IPS-11a (cell line): ENCODE results near the gene LYPD6B.

Experiments used
- H3K4me3 ChIP-seq: one replicate; pipeline ENCODE4 v1.5.1; 2013; ENCODE audit warnings: low read depth, low read length, control low read depth

The LYPD6B gene

DNA sequence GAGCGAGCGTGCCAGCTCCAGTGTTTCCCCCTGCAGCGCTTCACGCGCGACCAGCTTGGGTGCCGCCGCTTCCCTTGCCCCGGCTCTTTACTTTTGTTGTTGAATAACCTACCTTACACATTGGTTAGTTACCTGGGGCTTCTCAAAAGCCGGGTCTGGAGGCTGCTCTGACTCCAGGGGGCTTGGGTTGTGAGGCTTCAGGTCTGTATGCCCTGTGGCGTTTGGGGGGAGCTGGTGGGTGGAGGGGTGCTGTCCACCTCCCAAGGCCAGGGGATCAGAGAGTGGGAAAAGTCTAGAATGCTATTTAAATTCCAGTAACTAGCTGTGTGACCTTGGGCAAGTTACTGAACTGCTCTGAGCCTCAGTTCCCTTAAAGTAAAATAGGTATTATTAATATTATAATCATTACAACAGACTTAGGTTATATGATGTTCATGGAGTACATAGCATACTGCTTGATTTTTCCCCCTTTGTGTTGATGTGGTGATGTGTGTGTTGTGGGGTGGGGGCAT is 770 bp downstream of the LYPD6B start:
- H3K4me3 ChIP-seq: peak overlapping the region; percentile 45

DNA sequence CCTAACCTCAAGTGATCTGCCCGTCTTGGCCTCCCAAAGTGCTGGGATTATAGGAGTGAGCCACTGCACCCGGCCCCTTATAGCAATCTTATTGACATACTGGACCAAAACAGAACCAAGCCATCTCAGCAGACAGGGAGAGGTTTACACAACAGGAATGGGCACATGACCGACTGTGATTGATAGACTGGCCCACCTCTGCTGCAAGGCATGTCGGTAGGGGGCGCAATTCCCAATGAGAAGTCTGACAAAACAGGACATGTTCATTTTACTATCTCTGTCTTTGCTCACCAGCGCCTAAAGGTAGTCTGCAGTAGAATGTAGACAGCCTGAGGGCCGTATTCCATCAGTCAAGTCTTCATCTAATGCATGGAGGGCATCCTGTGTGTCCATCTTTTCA is 2.0 kb downstream of the LYPD6B start:
- H3K4me3 ChIP-seq: no peak overlapping the region

DNA sequence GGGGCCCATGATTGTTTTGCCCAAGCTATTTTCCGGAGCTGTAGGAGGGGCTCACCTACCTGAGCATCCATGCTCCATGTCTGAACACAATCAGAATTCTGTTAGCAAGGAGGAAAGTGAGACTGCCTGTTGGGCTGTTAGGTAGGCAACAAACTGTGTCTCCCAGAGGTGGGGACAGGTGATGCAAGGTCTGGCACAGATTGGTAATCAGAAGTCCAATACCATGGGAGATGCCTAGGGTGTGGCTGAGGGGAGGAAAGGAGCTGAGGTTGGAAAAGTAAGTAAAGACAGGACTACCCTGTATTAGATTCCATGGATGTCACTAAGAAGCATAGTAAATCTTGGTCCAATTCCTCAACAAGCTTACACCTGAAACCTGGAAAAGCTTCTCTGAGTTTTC is 3.0 kb downstream of the LYPD6B start:
- no peak overlapping the region for H3K4me3 ChIP-seq

DNA sequence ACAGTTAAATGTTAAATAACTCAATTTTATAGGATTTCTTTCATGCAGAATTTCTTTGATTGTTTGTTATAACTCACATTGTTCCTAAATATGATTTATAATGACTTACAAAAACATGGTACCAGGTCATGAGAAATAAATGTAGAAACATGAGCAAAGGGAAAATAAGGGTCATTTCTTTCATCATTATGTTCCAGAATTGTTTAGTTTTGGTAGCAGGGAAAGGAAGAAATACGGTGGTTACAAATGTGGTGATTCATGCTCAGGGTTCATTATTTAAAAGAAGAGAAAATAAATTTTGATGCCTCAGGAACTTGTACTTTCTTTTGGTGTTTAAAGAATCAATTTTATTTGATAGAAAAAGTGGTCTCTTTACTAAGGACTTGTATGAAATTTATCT is 4.4 kb downstream of the LYPD6B start:
- no peak overlapping the region for H3K4me3 ChIP-seq

DNA sequence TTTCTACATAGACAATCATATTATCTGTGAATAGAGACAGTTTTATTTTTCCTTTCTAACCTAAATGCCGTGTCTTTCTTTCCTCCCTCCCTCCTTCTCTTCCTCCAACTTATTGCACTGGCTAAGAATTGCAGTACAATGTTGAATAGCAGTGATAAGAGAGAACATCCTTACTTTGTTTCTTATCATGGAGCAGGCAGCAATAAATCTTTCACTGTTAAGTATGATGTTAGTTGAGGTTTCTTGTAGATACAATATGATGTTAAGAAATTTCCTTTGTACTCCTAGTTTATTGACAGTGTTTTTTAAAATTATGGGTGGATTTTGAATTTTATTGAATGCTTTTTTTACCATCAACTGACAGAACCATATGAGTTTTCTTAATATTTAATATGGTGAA is 6.0 kb downstream of the LYPD6B start:
- no peak overlapping the region for H3K4me3 ChIP-seq

DNA sequence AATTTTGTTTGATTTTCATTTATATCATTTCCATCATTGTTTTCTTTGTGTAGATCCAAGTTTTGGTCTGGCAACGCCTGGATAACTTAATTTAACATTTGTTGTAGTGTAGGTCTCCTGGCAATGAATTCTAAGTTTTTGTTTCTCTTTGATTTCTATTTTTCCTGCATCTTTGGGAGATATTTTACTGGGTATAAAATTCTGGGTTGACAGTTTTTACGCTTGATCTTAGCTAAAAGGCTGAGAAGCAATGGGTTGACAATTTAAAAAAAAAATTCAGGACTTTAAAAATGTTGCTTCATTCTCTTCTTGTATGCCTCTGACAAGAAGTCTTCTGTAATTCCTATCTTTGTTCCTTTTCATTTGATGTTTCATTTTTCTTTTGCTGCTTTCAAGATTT is 8.6 kb downstream of the LYPD6B start:
- no peak overlapping the region for H3K4me3 ChIP-seq

DNA sequence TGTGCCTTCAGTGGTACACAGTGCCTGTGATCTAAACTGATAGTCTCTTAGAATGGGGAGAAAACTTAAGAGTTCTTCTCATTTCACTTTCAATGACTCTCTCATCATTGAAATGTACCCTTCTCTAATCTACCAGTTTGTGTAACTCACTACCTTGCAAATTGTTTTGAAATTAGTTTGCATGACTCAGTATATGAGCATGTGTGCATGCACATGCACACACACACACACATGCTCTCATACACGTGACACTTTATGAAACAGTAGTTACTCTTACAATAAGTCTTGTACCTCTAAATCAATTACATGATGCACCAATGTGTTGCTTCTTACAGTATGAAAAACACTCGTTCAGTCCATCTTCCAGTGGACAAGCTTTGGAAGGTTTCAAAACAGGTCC is 10.6 kb downstream of the LYPD6B start:
- no peak overlapping the region for H3K4me3 ChIP-seq

DNA sequence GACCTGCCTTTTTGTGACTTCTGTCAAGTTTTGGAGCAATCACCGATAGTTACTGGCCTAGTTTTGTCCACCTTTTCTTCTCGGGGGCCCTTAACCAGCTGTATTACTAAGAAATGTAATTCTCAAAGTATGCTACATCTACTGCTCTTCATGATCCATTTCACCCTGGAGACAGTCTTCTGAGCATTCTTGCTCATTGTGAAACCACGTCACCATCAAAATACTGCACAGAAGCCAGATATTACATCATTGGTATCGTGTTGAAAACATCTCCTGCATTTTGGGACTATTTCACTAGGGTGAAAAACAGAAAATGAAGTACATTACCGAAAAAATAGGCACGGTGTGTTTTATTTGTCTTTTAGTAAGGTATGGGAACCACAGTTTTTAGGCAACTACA is 11.7 kb downstream of the LYPD6B start:
- no peak overlapping the region for H3K4me3 ChIP-seq

DNA sequence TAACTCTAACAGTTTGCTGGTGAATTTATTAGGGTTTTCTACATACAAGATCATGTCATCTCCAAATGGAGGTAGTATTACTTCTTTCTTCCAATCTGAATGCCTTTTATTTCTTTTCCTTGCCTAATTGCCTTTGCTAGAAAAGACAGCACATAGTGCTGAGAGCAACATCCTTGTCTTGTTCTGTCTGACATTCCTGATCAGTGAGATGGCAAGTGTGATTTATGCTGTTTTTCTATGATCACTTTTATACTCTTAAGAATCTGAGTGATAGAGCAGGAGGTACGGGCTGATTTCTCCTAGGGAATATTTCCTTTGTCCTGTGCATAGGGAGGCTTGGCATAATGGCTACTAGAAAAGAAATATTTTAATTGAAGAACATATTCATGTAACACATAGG is 17.3 kb downstream of the LYPD6B start:
- no peak overlapping the region for H3K4me3 ChIP-seq

DNA sequence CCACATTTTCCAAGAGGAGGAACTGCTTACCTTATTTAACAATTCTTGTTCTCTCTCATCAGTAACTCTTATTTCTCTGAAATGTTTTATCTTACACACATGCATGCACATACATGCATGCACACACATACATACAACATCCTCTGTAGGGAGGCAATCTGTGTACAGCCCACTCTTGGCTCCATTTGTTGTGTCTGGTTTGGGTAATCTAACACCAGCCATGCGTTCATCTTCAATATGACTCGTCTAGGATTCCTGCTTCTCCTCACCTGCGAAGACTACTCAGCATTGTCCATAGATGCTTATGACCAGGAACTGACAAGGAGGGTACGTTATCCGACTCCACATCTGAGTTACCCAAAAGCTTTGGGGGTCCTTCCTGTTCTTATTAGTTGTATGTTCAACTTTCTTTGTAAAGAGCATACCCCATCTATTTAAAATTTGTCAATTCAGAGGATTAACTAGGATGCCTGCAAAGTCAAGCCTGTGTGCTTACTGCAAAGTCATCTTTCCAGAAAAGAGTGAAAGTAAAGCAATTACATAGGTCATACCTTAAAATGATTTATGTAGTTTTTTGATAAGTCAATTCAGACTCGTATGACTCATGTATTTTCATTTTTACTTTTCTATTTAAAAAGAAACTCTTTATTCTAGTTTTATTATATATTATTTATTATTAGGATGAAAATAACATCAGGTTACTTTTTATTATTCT is 18.2 kb downstream of the LYPD6B start:
- no peak overlapping the region for H3K4me3 ChIP-seq

DNA sequence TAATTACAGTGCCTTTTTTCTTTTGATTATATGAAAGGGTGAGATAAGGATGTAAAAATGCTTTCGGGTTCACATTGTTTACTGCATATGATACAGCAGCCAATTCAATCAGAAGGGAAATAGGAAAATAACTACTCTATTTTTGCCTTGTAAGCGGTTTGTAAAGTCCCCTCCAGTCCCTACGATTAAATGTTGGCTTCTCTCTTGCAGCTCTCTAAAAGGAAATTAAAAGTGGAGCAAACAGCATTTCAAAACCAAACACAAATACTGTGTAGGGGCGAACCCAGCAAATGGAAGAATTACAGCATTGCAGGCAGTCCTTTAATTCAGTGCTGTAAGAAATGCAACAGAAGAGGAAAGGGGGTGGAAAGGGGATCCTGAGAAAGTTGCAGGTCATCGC is 18.9 kb downstream of the LYPD6B start:
- no peak overlapping the region for H3K4me3 ChIP-seq

DNA sequence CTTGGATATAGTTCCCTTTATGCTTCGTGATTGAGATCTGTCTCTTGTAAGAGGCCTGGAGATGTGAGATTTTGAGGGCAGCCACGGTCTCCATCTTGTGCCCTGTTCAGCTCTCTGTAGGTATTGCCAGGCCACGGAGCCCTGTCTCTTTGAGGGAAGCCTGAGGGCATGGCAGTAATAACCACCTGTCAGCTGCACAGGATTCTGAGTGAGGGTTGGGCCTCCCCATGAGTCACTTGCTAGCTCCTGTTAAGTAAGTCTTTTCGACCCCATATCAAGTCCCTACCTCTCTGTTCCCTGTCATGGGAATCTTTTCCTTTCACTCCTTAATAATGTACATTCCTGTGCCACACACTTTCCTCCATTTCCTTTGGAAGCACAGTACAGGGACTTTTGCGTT is 20.4 kb downstream of the LYPD6B start:
- H3K4me3 ChIP-seq: no peak overlapping the region

DNA sequence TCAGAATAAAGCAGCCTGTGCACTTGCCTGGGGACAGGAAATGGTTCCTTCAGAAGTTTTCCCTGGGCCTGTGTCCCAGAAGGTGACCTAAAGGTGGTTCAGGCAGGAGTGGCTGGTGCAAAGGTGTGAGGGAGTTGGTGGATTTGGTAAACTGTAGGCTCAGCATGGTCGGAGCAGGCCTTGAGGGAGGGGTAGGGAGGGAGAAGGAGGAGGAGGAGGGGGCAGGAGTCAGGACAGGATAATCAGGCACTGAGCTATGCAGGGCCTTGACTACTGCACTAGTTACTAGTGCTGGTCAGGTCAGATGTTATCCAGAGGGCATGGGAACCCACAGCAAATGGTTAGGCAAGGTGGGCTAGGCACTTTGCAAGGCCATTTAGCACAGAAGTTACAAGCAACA is 21.3 kb downstream of the LYPD6B start:
- no peak overlapping the region for H3K4me3 ChIP-seq

DNA sequence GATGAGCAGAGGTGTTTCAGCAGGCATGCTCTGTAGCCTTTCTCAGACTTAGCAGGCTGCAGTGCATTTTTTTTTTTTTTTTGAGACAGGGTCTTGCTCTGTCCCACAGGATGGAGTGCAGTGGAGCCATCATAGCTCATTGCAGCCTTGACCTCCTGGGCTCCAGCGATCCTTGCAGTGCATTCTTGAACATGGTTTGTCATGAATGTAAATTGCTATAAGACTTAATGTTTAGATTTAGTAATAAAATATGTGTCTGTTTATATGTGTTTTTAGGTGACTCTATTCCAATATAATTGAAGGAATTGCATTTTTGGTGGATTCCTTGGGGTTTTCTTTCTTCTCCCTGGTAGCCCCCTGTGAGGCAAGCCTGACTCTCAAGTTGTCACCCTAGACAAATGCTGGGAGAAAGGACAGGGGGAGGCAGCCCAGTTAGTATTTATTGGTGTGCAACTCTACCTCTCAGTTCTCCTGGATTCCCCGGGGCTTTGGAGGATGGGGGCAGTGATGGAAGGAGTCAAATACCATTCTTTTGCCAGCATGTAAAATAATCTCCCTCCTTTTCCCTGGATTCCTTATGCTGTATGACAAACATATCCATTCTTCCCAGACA is 22.7 kb downstream of the LYPD6B start:
- no peak overlapping the region for H3K4me3 ChIP-seq

DNA sequence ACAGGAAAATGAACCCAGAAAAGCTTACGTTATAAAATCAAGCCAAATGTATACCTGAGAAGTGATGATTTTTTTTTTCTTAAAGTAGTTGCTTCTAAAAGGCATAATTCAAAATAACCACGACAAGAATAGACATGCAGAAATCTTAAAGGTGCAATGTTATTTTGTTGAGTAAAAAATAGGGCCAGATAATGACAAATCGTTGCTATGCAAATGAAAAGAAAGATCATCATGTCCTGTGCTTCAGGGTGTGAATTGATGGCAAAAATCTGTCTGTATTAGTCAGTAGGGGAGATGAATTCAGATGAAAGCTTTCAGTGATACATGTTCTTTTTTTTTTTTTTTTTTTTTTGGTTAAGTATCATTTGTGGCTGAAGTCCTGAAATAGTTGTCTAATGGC is 24.0 kb downstream of the LYPD6B start:
- no peak overlapping the region for H3K4me3 ChIP-seq

DNA sequence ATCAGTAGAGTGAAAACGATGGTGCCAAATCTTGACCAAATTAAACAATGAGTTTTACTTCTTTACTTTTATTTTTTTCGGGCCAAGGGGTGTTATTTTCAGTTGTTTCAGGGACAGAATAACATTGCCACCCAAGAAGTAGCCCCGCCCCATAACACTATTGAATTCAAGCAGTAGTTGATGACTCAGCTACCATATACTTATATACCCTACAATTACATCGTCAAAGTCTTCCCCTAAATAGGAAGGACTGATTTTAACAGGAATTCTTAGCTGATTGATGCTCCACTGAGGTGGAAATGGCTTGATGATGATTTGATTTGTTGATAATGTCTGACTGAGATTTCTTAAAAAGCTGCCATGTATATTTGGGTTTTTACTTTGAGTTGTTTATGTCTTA is 24.7 kb downstream of the LYPD6B start:
- H3K4me3 ChIP-seq: no peak overlapping the region

DNA sequence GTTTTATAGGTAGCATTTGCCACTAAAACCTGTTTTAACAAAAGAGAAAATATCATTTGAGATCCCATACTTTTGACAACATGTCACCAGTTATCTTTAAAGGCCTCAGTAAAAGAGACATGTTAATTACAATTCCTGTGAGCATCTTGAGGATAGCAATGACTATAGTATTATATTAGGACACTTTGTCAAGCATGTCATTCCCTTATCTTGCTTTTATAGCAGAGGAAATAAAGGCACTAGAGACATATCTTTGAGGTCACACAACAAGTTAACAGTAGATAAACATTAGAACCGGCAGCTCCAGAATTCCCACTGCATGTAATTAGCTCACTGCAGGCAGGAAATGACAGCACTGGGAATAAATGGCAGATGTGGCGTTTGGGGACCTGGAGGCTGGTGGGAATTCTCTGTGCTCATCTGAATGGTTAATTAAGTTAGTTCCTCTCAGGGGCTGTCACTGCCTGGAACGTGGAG is 25.9 kb downstream of the LYPD6B start:
- no peak overlapping the region for H3K4me3 ChIP-seq

DNA sequence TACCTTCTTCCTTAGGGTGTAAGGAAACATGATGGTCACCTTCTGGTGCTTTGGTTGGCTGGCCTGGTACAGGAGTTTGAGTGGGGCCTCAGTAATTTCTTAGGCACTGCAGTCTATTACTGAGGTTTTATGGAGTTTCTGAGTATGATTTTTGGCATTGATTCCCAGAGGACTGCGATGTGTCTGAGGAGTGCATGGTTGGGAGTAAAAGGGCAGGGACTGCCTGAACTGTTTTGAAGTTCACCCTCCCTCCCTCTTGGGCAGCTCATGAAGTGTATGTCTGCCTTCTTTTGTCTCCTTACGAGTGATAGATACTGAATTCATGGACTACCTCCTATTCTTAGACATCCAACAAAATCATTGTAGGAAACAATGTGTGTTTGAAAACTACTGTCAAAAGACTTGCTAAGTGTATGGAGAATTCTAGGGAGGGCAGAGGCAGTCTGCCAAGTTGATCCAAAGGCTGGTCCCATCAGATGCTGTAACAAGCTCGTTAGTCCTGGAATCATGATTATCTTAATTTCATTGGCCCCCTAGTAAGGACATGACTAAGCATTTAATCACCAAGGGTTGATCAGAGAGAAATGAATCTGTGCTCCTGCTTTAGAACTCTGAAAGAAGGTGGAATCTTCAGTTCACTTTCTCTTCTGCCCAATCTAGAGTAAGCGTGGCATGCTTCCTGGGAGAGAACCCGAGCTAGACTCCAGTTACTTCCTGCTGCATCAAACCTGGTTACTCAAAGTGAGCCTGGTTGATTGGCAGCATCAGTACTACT is 26.5 kb downstream of the LYPD6B start:
- no peak overlapping the region for H3K4me3 ChIP-seq

DNA sequence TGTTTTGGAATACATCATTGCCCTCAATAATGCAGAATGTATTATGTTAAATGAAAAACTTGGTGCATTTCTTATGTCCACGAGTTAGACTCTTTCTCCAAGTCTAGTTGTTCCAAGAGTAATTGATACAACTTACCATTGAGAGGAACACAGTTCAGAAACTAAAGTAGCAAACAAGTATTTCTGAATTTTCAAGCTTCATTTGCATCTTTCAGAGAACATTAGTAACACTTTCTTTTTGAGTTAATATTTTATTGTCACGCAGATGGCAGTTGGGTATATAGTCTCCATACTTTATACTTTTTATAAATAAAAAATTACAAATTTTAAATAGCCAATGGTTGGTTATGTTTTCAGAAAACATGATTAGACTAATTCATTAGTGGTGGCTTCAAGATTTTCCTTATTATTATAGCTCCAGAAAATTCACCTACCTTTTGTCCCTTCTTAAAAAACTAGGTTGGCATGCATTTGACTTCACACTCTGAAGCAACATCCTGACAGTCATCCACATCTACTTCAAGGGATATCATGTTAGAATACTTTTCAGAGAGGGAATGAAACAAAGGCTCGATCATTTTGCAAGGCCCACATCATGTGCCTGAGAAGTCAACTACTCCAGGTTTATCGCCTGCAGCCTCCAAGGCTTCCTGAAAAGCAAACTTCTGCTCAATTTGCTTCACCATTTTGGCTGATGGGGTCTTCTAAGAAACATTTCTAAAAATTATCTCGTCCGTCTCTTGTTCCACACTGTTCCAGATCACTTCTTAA is 29.9 kb downstream of the LYPD6B start:
- no peak overlapping the region for H3K4me3 ChIP-seq

DNA sequence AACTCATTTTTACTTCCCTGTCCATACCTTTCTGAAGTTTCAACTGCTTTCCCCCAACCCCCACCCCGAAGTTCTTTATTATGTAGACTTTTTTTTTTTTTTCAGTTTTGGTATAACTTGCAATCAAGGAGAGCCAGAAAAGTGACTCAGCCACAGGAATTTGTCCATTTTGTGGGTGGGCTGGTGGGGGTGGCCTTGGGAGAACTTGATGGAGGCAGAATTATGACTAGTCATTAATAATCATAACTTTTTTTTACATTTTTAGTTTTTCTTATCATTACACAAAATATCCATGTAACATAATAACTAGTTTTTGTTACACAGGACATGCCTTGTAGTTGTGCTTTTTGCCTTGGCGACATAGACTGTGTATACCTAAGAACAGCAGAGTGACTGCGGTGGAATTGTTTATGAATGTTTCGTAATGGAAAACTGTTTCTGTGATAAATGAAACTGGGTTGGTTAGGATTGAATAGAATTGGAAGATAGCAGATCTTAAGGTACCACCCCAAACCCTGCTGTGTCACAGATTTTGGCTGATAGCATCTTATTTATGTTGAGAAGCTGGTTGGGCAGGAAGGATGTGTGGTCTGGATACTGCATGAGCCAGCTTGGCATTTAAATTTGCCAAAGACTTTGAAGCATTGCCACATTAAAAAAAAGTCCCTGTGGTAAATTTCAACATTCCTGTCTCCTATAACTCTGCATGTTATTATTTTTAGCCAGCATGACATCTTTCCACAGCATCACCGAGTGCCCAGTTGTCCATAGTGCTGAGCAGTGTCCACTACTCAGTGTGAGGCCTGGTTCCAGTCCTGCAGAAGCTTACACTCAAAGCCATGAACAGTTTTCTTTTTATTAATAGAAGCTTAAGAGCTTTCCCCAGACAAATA is 30.7 kb downstream of the LYPD6B start:
- no peak overlapping the region for H3K4me3 ChIP-seq
